Measurements from ENCODE around the gene HAUS5.
A peak's percentile ranks its signal among the peaks of the same experiment; 100 is the strongest.
"Not testable (repeated sequence)": the region's sequence is repeated elsewhere in the genome, so short reads cannot be mapped to it uniquely, and the experiment has no call there.

HAUS5 gene, protein sequence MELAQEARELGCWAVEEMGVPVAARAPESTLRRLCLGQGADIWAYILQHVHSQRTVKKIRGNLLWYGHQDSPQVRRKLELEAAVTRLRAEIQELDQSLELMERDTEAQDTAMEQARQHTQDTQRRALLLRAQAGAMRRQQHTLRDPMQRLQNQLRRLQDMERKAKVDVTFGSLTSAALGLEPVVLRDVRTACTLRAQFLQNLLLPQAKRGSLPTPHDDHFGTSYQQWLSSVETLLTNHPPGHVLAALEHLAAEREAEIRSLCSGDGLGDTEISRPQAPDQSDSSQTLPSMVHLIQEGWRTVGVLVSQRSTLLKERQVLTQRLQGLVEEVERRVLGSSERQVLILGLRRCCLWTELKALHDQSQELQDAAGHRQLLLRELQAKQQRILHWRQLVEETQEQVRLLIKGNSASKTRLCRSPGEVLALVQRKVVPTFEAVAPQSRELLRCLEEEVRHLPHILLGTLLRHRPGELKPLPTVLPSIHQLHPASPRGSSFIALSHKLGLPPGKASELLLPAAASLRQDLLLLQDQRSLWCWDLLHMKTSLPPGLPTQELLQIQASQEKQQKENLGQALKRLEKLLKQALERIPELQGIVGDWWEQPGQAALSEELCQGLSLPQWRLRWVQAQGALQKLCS

DNA sequence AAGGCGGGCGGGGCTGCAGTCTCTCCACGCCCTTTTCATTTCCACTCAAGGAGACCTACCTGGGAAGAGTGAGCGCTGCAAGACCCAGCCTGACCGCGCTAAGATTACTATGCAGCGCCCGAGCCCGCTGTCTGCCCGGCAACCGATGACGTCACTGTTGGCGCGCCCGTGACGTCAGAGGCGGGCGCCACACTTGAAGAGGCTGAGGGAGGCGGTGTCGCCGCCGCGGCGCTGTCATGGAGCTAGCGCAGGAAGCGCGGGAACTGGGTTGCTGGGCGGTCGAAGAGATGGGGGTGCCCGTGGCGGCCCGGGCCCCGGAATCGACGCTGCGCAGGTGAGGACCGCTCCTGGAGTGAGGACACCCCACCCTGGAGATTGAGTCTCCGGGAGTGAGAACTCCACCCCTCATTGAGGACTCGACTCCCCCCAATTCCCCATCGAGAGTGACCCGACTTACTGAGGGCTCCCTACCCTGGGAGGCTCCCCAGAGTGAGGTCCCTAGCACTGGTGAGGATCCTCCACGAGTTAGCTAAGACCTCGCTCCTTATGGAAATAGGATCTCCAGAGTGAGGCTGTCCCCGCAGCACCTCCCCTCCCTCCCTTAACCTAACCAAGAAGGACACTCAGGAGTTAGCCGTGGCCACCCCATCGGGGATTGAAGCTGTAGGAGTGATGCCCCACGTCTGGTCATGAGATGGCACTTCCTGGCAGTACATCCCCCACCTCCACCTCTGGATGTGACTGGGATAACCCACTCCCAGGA is at the start of gene HAUS5:
TSS of gene HAUS5 (plus strand) at position 177 of the 763 bp plus-strand sequence. CDS start at position 237, 60 bp downstream.
- peak; percentile 90 to 95 for DNase-seq (ENCODE audit: low read depth in 2 of 2)

DNA sequence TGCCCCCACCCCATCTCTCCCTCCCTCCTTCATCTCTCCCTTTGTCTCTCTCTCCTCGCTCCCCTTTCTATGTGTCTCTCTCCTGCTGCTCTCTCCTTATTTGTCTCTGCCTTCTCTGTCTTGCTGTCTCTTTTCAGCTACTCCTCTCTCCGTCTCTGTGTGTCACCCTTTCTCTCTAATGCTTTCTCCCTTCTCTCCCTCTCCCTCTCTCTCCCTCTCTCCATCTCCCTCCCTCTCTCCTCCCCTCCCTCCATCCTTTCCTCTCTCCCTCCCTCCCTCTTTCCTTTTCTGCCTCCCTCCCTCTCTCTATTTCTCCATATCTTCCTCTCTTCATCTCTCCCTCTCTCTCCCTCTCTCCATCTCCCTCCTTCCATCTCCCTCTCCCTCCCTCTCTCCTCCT is 49.8 kb upstream of the HAUS5 start:
- no peak for DNase-seq (ENCODE audit: low read depth in 2 of 2)

DNA sequence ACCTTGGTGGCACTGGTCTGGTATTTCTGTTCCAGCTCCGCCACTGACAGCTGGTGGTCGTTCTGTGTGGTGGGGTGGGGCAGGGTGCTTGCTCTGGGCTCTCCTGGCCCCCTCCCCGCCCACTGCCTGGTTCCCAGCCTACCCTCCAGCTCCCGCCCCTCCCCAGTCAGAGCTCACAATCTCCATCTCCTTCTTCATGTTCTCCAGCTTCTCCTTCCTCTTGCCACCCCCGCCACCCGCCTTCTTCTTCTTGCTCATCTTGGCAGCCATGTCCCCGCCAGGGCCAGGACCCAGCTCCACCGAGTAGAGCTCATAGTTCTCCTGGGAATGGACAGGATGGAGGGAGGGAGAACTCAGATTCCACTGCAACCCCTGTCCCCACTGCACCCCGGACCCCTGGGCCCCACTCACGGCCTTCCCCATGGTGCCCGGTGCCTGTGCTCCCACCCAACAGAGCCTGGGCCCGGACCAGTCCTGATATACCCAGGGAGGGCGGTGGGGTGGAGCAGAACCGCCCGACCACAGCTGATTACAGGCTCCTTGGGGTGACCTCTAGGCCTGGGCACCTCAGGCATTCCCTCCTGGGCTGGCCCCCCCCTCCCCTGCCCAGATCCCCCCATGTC is 49.2 kb upstream of the HAUS5 start, which contains the start of gene ATP4A:
TSS of gene ATP4A (minus strand) at position 452 of the 623 bp plus-strand sequence. CDS start at position 423, 29 bp downstream.
- no peak for DNase-seq (ENCODE audit: low read depth in 2 of 2)

DNA sequence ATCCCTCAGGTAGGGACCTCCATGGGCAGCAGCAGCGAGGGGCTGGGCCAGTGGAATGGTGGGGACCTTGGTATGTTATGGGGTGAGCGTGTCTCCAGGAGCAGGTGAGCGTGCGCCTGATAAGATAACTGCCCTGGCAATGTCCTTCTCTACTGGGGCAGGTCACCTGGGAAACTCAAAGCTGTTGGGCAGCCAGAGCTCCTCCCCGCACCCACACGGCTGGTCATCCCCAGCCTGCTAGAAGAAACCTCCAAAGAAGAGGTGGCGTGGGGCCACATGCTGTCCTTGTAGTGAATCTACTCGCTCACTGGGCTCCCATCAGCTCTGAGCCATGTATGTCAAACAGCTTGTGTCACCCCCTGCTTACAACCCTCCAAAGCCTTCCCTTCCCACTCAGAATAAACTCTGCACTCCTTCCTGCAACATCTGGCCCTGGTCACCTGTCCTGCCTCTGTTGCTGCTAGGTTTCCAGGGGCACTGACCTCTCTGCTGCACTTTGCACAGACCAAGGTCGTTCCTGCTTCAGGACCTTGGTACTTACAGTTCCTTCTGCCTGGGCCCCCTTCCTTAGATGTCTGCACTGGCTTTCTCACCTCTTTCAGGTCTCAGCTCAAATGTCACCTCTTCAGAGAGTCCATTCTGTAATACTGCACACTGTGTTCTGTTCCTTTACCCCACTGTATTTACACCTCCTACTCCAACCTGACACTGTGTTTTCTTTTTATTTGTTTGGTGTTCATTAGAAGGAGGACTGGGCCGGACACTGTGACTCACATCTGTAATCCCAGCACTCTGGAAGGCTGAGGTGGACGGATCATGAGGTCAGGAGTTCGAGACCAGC is 47.3 kb upstream of the HAUS5 start:
- no peak for DNase-seq (ENCODE audit: low read depth in 2 of 2)

DNA sequence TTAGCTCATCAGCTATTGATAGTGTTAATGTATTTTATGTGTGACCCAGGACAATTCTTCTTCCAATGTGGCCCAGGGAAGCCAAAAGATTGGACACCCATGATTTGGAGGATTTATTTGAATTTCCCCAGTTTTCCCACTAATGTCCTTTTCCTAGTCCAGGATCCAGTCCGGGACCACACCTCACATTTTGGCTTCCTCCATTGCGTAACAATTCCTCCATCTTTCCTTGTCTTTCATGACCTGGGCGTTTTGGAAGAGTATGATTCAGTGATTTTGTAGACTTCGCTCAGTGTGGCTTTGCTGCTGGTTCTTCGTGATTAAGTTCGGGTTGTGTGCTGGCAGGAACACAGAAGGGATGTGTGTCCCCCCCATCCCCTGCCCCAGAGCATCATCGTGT is 45.8 kb upstream of the HAUS5 start:
- DNase-seq (ENCODE audit: low read depth in 2 of 2), result no peak

DNA sequence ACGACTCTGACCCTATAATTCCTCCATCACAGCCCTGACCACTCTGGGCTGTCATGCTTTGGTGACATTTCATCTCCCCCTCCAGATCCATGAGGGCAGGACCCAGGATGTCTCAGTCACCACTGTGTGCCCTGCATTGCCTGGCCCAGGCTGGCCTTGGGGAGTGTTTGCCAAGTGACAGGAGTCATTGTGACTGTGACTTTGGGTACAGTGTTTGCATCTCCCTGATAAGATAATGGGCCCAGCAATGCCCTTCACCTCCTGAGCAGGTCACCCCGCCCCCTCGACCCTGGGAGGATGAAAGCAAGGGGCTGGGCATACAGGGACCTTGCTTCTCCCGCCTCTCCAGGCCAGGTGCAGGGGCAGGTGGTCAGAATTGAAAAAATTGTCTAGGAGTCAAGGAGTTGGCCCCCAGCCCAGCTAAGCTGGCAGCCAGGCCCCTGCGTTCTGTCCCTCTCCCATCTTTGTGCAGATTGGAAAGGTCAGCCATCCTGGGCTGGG is 43.2 kb upstream of the HAUS5 start:
- DNase-seq (ENCODE audit: low read depth in 2 of 2), result no peak

DNA sequence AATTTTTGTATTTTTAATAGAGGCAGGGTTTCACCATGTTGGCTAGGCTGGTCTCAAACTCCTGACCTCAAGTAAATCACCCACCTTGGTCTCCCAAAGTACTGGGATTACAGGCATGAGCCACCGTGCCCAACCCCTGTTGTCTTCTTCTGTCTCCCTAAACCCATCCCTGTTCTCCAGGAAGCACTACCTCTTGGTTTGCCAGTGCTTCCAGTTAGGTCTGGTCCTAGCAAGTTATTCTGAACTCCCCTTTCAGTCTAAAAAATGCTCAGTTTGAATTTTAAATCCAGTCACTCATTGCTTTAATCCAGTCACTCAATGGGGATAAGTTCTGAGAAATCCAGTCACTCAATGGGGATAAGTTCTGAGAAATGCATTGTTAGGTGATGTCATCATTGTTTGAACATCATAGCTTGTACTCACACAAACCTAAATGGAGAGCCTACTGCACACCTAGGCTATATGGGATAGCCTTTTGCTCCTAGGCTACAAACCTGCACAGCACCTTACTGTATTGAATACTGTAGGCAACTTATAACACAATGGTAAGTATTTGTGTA is 41.0 kb upstream of the HAUS5 start:
- no peak for DNase-seq (ENCODE audit: low read depth in 2 of 2)

DNA sequence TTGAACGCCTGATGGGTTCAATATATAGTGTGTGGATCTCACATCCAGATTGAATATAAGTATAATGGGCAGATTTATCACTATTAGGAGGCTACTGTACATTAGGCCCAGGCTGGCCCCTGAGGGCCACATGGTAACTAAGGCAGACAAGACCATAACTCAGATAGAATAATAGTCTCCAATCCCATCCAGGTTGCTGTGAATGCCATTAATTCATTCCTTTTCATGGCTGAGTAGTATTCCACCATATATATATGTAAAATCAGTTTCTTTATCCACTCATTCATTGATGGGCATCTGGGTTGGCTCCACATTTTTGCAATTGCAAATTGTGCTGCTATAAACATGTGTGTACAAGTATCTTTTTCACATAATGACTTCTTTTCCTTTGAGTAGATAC is 34.6 kb upstream of the HAUS5 start:
- DNase-seq (ENCODE audit: low read depth in 2 of 2), result no peak

DNA sequence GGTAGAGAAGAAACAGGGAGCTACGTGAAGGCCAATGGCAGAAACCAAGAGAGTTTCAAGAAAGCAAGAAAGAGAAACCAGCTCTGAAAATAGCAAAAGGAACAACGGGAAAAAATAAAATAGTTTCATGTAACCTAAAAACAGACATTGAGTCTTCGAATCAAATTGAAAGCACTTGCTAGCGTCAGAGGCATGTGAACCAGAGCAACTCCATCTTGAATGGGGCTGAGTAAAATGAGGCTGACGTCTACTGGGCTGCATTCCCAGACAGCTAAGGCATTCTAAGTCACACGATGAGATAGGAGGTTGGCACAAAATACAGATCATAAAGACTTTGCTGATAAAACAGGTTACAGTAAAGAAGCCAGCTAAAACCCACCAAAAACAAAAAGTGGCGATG is 33.8 kb upstream of the HAUS5 start:
- no peak for DNase-seq (ENCODE audit: low read depth in 2 of 2)

DNA sequence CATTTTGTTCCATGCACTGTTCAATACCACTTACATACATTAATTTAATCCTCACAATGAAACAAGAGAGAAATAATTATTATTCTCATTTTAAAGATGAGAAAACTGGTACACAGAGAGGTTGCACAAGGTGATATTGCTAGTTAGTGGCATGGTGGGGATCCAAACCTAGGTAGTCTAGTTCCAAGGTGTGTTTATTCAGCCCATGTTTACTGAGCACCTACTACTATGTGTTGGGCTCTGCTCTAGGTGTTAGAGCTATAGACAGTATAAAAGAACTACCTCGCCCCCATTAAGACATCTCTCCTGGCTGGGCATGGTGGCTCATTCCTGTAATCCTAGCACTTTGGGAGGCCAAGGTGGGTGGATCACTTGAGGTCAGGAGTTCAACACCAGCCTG is 29.8 kb upstream of the HAUS5 start:
- no peak for DNase-seq (ENCODE audit: low read depth in 2 of 2)

DNA sequence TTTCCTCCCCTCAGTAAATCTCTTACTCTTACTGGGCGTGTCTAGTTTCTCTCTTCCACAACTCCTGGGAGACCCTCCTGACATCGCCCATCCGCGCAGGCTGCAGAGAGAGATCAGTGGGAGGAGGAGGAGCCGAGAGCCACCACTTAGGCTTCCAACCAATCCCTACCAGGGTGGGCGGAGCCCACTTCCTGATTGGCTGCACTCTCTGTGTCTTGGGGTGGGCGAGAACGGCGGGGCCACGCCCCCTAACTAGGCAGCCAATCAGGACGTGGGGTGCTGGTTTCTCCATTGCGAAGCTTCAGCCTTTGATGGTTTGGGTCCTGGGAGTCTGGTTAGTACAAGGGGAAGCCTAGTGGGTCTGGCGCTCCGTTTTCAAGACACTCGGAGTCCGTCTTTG is 26.7 kb upstream of the HAUS5 start, which contains the start of gene PMIS2:
TSS of gene PMIS2 (plus strand) at position 326 of the 400 bp plus-strand sequence. CDS start 87 bp downstream, outside the sequence.
- no peak for DNase-seq (ENCODE audit: low read depth in 2 of 2)

DNA sequence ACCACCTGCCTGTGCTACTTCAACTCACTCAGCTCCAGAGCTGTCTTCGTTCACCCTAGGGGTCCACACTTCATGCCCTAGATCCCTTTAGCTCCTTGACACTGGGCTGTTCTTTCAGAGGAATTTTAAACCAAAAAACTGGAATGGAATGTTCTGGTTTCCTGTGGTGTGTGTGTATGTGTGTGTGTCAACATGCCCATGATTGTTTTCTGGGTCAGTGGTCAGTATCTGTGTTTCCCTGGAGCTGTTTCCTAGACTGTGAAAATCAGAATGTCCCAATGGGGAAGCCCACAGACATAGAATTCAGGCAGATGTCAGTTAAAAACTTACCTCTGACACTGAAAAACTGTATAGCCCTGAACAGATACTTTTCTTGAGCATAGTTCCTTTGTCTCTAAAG is 25.2 kb upstream of the HAUS5 start:
- no peak for DNase-seq (ENCODE audit: low read depth in 2 of 2)

DNA sequence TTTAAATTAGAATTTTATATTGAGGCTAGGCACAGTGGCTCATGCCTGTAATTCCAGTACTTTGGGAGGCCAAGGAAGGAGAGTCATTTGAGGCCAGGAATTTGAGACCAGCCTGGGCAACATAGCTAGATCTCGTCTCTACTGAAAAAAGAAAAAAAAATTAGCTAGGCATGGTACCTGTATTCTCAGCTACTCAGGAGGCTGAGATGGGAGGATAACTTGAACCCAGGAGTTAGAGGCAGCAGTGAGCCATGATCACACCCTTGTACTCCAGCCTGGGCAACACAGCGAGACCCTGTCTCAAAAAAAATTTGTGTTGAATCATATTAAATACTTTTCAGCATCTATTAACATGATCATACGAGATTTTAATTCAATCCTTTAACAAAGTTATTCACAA is 21.7 kb upstream of the HAUS5 start:
- no peak for DNase-seq (ENCODE audit: low read depth in 2 of 2)

DNA sequence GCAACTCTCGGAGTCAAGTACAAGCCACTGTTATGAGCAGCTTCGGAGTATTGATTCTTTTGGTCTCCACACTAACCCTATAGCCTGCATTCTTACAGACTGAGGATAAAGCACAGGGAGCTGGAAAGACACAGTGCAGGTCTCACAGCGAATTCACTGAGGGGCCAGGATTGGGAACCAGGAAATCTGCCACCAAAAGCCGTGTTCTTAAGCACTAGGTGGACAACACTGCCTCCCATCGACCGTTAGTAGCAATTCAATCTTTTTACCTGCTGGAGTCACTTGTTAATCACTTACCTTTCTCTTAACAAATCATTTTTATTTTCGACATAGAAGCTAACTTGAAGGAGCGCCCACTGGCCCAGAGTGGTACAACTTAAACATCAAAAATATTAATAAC is 20.3 kb upstream of the HAUS5 start:
- DNase-seq (ENCODE audit: low read depth in 2 of 2), result no peak

DNA sequence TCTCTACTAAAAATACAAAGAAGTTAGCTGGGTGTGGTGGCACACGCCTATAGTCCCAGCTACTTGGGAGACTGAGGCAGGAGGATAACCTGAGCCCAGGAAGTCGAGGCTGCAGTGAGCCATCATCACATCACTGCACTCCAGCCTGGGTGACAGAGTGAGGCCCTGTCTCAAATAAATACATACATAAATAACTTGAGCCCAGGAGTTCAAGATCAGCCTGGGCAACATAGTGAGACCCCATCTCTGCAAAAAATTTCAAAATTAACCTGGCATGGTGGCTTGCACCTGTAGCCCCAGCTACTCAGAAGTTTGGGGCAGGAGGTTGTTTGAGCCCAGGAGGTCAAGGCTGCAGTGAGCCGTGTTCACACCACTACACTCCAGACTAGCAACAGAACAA is 17.5 kb upstream of the HAUS5 start:
- not testable (repeated sequence) for DNase-seq (ENCODE audit: low read depth in 2 of 2)

DNA sequence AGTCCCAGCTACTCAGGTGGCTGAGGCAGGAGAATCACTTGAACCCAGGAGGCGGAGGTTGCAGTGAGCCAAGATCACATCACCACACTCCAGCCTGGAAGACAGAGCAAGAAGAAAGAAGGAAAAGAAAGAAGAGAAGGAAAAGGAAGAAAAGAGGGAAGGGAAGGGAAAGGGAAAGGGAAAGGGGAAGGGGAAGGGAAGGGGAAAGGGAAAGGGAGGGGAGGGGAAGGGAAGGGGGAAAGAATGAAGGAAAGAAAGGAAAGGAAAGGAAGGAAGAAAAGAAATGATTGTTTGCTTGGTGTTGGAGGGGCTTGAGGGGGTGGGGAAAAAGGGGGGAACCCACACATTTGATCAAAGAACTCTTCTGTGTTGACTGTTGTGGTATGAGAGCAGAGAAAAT is 16.6 kb upstream of the HAUS5 start:
- DNase-seq (ENCODE audit: low read depth in 2 of 2), result no peak

DNA sequence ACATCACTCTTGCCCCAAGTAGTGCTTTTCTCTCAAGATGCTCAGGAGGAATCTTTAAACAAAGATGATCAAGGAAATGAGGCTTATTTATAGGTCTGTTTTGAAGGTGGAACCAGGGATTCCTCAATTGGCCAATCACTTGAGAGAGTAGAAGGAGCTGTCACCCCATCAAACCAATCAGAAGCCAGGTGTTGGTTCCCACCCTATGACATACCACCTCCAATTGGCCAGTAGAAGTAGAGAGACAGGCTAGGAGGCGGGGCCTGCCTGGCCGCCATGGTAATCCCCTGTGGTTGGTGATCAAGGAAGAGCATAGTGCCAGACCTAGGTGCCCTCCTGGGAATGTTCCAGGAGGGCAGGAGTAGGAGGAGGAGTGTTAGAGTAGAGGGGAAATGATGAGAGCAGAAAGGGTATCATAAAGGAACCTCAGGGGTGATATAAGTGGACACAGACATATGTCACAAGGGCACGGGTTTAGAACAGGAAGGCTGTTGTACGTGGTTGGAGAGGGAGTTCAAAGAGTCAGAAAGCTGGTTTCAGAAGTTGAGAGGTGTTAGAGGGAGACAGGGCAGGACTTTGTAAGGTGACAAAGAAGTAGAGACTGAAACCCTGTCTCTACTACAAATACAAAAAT is 16.1 kb upstream of the HAUS5 start:
- no peak for DNase-seq (ENCODE audit: low read depth in 2 of 2)

DNA sequence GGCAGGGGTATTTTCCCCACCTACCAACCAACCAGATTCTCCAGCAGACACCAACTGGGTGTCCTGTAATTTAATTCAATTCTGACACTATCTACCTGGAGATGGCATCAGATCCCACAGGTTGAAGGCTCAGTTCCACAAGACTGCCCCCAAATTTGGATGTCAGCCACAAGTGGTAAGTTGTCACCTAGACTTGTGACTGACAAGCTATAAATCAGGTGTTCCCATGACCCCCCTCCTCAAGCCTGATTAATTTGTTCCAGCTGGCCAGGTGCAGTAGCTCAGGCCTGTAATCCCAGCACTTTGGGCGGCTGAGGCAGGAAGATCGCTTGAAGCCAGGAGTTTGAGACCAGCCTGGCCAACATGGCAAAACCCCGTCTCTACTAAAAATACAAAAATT is 10.6 kb upstream of the HAUS5 start:
- DNase-seq (ENCODE audit: low read depth in 2 of 2), result no peak

DNA sequence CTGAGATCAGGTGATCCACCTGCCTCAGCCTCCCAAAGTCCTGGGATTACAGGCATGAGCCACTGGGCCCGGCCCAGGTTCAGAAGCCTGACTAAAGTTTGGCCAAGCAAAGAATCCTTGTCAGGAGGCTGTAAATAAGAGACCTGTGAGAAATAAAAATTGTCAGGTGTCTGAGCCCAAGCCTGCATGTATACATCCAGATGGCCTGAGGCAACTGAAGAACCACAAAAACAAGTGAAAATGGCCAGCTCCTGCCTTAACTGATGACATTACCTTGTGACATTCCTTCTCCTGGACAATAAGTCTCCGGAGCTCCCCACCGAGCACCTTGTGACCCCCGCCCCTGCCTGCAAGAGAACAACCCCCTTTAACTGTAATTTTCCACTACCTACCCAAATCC is 8.1 kb upstream of the HAUS5 start:
- not testable (repeated sequence) for DNase-seq (ENCODE audit: low read depth in 2 of 2)

DNA sequence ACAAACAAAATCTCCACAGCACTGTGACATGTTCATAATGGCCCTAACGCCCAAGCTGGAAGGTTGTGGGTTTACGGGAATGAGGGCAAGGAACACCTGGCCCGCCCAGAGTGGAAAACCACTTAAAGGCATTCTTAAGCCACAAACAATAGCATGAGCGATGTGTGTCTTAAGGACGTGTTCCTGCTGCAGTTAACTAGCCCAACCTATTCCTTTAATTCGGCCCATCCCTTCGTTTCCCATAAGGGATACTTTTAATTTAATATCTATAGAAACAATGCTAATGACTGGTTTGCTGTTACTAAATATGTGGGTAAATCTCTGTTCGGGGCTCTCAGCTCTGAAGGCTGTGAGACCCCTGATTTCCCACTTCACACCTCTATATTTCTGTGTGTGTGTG is 5.4 kb upstream of the HAUS5 start:
- not testable (repeated sequence) for DNase-seq (ENCODE audit: low read depth in 2 of 2)
